ENCODE data around the gene PLA2G4A.

PLA2G4A gene

DNA sequence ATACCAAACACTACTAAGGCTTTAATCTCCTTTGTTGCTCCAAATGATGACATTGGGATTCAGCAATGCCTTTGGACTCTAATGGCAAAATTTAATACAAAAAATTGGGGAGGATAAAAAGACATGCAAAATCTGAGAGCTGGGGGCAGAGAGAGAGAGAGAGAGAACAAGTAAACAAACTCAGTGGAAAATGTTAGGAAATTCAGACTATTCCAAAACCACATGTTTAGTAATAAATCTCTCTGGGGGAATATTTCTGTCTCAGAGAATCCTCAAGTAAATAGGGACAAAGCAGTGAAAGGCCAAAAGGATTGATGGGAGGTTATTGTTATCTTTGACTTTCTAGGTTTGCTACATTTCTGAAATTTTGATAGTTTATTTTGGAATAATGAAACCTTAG is 65.7 kb downstream of the PLA2G4A start:
- DNase-seq = no peak
- no peaks in the 10 kb centered on the region; the same call in 1 of the 2 replicates for H3K27me3 ChIP-seq
- H3K4me3 ChIP-seq (ENCODE audit: low read depth, low read length) = no peak overlapping the region
- no peaks in the 10 kb centered on the region for H3K9me3 ChIP-seq
- no peaks in the 10 kb centered on the region for H3K36me3 ChIP-seq
- no peaks in the 10 kb centered on the region for H3K4me1 ChIP-seq
- TF ChIP-seq, protein P1, sequence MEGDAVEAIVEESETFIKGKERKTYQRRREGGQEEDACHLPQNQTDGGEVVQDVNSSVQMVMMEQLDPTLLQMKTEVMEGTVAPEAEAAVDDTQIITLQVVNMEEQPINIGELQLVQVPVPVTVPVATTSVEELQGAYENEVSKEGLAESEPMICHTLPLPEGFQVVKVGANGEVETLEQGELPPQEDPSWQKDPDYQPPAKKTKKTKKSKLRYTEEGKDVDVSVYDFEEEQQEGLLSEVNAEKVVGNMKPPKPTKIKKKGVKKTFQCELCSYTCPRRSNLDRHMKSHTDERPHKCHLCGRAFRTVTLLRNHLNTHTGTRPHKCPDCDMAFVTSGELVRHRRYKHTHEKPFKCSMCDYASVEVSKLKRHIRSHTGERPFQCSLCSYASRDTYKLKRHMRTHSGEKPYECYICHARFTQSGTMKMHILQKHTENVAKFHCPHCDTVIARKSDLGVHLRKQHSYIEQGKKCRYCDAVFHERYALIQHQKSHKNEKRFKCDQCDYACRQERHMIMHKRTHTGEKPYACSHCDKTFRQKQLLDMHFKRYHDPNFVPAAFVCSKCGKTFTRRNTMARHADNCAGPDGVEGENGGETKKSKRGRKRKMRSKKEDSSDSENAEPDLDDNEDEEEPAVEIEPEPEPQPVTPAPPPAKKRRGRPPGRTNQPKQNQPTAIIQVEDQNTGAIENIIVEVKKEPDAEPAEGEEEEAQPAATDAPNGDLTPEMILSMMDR (IDR thresholded peaks at IDR 0.05; ENCODE audit: low read depth, low read length) = no peak

DNA sequence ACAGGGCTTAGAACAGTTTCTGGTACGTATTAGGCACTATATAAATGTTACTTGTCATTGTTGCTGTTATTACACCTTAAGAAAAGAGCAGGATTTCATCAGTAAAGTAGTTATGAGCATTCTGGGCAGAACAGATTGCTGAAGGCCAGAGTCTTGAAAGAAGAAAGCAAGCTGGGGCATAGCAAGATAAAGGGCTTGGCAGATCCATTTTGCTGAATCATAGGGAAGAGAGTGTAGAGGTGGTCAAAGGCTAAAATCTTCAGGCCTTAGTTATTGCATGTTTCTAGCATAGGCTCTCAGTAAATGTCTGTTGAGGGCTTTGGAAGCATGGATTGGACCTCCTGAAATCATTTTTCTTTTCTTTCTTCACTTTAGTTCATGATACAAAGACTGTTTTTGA is 67.5 kb downstream of the PLA2G4A start:
- TF ChIP-seq, protein P1 (IDR thresholded peaks at IDR 0.05; ENCODE audit: low read depth, low read length) = no peak
- DNase-seq = no peak

DNA sequence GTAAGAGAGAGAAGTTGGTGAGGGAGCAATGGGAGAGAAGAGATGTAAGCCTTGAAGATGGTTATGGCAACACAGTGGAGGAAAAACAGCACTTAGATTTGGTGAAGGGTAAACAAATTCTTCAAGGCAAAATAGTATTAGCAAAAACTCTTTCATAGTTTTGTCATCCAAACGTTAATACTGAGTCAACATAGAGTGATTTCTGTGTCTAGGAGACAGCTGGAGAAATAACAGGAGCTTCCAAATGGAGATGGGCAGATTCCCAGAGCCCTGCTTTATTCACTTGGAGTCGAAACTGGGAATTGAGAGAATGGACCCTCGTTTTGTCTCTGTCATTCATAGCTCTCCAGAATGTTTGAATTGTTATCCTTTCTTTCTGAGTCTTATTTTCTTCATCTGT is 68.3 kb downstream of the PLA2G4A start:
- no peak for DNase-seq
- Histone ChIP-seq H3K36me3 (no peaks in the 10 kb centered on the region), H3K9me3 (no peaks in the 10 kb centered on the region), H3K4me1 (no peaks in the 10 kb centered on the region), H3K4me3 (ENCODE audit: low read depth, low read length) (no peak overlapping the region), H3K27me3 (no peaks in the 10 kb centered on the region)
- TF ChIP-seq, protein P1 (IDR thresholded peaks at IDR 0.05; ENCODE audit: low read depth, low read length) = no peak

More for the DNA sequence above, 67.5 kb downstream of the PLA2G4A start:
- Histone ChIP-seq H3K27me3 (no peaks in the 10 kb centered on the region), H3K4me1 (no peaks in the 10 kb centered on the region), H3K4me3 (ENCODE audit: low read depth, low read length) (no peak overlapping the region), H3K36me3 (no peaks in the 10 kb centered on the region), H3K9me3 (no peaks in the 10 kb centered on the region)

DNA sequence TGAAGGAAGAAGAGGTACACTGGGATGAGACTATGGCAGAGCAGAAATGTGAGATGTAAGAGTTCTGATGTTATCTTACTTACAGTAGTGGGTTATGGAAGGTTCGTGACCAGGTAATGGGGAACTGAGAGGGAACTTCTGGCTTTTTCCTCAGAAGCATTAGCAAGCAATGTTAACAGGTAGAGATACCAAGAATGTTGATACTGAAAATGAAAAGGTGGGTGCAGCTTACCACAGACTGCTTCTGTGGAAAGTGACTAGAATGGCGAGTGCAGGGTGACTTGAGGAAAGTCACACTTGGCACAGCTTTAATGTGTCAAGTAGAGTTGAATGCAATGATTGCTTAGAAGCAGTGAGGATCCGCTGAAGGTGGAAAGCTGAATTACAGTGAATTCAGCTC is 70.8 kb downstream of the PLA2G4A start:
- no peak for DNase-seq
- TF ChIP-seq, protein P1 (IDR thresholded peaks at IDR 0.05; ENCODE audit: low read depth, low read length) = no peak
- H3K4me1 ChIP-seq = no peaks in the 10 kb centered on the region
- H3K36me3 ChIP-seq = no peaks in the 10 kb centered on the region
- no peak overlapping the region for H3K4me3 ChIP-seq (ENCODE audit: low read depth, low read length)
- no peaks in the 10 kb centered on the region for H3K27me3 ChIP-seq
- no peaks in the 10 kb centered on the region for H3K9me3 ChIP-seq

GRCh38 chr1:186899977-186900376 is 71.2 kb downstream of the PLA2G4A start:
- DNase-seq = no peak
- TF ChIP-seq, protein P1 (IDR thresholded peaks at IDR 0.05; ENCODE audit: low read depth, low read length) = no peak
- H3K4me3 ChIP-seq (ENCODE audit: low read depth, low read length) = no peak overlapping the region
- no peaks in the 10 kb centered on the region for H3K27me3 ChIP-seq
- H3K4me1 ChIP-seq = no peaks in the 10 kb centered on the region
- no peaks in the 10 kb centered on the region for H3K36me3 ChIP-seq
- no peaks in the 10 kb centered on the region for H3K9me3 ChIP-seq

GRCh38 chr1:186900539-186901237 is 71.9 kb downstream of the PLA2G4A start:
- Histone ChIP-seq H3K4me1 (no peaks in the 10 kb centered on the region), H3K9me3 (no peaks in the 10 kb centered on the region), H3K27me3 (no peaks in the 10 kb centered on the region), H3K4me3 (ENCODE audit: low read depth, low read length) (no peak overlapping the region), H3K36me3 (no peaks in the 10 kb centered on the region)
- DNase-seq = no peak
- TF ChIP-seq, protein P1 (IDR thresholded peaks at IDR 0.05; ENCODE audit: low read depth, low read length) = no peak
